ENCODE results near the gene MYL1.

DNA sequence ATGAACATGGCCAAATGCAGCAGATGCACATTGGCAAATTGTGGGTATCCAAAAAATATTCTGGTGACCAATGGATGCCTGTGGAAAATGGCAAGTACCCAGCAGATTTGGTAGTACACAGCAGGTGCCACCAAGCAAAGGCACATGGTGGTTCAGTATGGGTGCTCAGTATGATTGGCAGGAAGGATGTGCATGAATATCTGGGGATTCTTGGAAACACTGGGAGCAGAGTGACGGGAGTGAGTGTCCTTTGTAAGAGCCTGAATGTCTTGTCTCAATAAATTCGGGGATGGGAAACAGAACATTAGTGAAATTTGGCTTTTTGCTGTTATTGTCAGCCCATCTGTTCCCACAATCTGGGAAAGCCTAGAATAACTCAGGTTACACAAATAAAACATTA lies 52.9 kb downstream of the MYL1 start:
- TF ChIP-seq, protein P1, sequence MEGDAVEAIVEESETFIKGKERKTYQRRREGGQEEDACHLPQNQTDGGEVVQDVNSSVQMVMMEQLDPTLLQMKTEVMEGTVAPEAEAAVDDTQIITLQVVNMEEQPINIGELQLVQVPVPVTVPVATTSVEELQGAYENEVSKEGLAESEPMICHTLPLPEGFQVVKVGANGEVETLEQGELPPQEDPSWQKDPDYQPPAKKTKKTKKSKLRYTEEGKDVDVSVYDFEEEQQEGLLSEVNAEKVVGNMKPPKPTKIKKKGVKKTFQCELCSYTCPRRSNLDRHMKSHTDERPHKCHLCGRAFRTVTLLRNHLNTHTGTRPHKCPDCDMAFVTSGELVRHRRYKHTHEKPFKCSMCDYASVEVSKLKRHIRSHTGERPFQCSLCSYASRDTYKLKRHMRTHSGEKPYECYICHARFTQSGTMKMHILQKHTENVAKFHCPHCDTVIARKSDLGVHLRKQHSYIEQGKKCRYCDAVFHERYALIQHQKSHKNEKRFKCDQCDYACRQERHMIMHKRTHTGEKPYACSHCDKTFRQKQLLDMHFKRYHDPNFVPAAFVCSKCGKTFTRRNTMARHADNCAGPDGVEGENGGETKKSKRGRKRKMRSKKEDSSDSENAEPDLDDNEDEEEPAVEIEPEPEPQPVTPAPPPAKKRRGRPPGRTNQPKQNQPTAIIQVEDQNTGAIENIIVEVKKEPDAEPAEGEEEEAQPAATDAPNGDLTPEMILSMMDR (optimal IDR thresholded peaks at IDR 0.05 in 1 of 3, IDR thresholded peaks at IDR 0.05 in 1 of 3, conservative IDR thresholded peaks at IDR 0.05 in 1 of 3; ENCODE audit: extremely low read depth in 1 of 3, insufficient read depth in 2 of 3, low read length in 3 of 3), result no peak
- TF ChIP-seq EZH2 (IDR thresholded peaks at IDR 0.05; ENCODE audit: low read length), result no peak

Measured in keratinocyte (primary cell).